GM12865 (cell line): ENCODE data around the gene MYORG.
"Not testable (repeated sequence)": the region's sequence is repeated elsewhere in the genome, so short reads cannot be mapped to it uniquely, and the experiment has no call there.

Source experiments
- DNase-seq: peaks from one replicate; pipeline ENCODE4 v3.0.0; 2010; ENCODE audit warnings: low read depth
- H3K4me3 ChIP-seq: 2 replicates; pipeline ENCODE4 v1.5.1; 2011; ENCODE audit warnings: mild to moderate bottlenecking, low read depth, low read length, control low read depth
- TF ChIP-seq, protein P1 (sequence below): IDR thresholded peaks from 2 replicates; pipeline ENCODE4 v1.5.1; 2011; ENCODE audit warnings: low read length, control low read depth, low read depth, inconsistent platforms; ENCODE audit not compliant: insufficient read depth; ENCODE audit errors: missing control alignments

The MYORG gene

GRCh38 chr9:34370335-34370969, 6.2 kb downstream of the MYORG start:
- H3K4me3 ChIP-seq = no peak overlapping the region
- no peak for DNase-seq
- TF ChIP-seq, protein P1, sequence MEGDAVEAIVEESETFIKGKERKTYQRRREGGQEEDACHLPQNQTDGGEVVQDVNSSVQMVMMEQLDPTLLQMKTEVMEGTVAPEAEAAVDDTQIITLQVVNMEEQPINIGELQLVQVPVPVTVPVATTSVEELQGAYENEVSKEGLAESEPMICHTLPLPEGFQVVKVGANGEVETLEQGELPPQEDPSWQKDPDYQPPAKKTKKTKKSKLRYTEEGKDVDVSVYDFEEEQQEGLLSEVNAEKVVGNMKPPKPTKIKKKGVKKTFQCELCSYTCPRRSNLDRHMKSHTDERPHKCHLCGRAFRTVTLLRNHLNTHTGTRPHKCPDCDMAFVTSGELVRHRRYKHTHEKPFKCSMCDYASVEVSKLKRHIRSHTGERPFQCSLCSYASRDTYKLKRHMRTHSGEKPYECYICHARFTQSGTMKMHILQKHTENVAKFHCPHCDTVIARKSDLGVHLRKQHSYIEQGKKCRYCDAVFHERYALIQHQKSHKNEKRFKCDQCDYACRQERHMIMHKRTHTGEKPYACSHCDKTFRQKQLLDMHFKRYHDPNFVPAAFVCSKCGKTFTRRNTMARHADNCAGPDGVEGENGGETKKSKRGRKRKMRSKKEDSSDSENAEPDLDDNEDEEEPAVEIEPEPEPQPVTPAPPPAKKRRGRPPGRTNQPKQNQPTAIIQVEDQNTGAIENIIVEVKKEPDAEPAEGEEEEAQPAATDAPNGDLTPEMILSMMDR = no peak

DNA sequence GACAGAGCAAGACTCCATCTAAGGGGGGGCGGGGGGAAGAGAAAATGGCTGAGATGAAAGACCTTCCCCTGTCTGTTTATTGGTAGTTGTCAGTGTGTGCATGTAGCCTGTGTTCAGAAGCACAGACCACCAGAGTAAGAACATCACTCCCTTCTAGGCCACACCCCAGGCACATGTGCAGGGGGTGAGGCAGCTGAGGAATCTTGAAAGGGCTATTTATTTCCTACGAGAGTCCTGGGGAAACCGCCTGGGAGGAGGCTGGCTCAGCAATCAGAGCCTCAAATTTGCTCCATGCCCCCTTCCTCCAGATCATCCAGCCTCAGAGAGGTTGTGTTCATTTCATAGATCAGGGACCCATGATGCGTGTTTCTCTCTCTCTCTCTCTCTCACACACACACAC, 7.1 kb downstream of the MYORG start:
- no peak overlapping the region for H3K4me3 ChIP-seq
- TF ChIP-seq, protein P1 = no peak
- no peak for DNase-seq

DNA sequence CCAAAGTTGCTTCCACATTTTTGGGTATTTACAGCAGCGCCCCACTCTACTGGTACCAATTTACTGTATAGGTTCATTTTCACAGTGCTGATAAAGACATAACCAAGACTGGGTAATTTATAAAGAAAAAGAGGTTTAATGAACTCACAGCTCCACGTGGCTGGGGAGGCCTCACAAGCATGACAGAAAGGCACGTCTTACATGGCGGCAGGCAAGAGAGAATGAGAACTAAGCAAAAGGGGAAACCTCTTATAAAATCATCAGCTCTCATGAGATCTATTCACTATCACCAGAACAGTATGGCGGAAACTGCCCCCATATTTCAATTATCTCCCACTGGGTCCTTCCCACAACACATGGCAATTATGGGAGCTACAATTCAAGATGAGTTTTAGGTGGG, 7.9 kb downstream of the MYORG start:
- DNase-seq = not testable (repeated sequence)

GRCh38 chr9:34367751-34368410, 8.8 kb downstream of the MYORG start:
- DNase-seq = not testable (repeated sequence)

More for the DNA sequence above, 7.9 kb downstream of the MYORG start:
- not testable (repeated sequence) for H3K4me3 ChIP-seq

DNA sequence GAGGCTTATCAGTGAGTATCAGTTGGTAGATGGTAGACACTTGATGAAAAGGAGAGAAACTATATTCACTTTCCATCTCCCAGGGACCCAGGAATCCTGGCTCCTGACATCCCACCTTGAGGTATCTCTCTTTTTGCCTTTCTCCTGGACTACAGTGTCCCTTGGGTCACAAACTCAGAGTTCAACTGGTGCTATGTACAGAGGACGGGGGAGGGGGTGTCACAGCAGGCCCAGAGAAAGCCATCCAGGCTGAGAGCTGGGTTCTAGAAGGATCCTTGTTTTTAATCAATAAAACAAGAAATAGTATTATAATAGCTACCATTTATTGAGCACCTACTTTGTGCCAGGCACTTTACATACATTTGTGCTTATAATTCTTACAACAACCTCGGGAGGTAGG, 10.3 kb downstream of the MYORG start:
- H3K4me3 ChIP-seq = no peak overlapping the region
- DNase-seq = no peak
- TF ChIP-seq, protein P1 = no peak

More at GRCh38 chr9:34367751-34368410, 8.8 kb downstream of the MYORG start:
- not testable (repeated sequence) for H3K4me3 ChIP-seq

- no peak overlapping the region for H3K4me3 ChIP-seq
- TF ChIP-seq, protein P1 = no peak
- DNase-seq = no peak
Observed at GRCh38 chr9:34365282-34365681, 11.4 kb downstream of the MYORG start.

DNA sequence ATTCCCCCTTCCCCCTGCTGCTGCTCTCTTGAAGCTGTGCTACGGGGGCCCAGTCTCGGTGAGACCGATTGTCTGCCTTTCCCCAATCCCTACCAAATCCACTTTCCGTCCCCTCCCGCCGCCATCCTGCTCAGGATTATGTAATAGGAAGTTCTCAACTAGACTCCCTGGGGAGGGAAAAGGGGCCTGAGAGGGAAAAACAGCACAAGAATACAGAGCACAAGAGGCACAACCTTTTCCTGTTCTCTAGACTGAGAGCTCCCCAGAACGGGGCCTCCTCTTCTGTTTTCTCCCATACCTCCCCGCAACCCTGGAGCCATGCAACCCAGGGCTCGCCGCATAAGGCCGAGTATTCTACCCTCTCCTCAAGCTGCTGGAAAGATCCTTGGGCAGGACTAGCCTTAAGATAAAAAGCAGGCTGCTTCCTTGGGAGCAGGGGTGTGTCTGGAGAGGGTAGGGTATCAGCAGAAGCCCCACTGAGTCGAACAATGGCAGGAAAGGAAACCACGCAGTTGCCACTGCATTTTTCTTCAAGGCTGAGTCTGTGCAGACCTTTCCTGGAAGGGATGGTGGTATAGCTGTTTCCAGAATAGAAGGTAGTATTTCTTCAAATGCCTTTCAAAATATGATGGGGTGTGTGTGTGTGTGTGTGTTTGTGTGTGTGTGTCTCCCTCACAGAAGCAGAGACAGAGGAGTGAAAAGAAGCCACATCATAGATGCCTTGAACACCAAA, 12.9 kb downstream of the MYORG start:
- TF ChIP-seq, protein P1 = no peak
- DNase-seq = no peak
- H3K4me3 ChIP-seq = no peak overlapping the region

DNA sequence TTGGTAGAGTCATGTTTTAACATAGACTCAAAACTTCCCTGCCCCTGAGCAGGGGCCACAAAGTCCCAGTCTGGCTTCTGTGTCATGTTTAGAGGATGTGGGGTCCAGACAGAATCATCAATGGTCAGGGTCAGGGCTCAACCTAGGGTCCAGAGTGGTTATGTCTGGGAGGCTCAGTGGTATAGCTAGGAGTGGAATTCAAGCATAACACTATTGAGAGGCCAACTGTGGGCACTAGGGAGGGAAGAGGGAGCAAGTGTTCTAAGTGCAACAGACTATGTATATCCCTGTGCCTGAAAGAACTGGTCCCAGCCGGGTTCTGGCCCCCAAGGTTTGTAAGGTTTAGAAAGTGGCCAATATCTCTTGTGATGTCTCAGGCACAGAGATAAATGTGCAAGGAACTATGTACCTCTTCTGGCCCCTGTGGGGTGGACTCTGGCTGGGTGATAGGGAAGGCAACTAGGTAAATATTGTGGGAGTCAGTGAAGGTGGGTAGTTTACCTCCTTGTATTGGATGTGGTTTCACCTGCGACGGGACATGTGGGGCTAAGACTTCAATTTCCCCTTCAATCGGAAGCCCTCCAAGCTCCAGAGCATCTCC, 14.0 kb downstream of the MYORG start:
- TF ChIP-seq, protein P1 = no peak
- no peak overlapping the region for H3K4me3 ChIP-seq

DNA sequence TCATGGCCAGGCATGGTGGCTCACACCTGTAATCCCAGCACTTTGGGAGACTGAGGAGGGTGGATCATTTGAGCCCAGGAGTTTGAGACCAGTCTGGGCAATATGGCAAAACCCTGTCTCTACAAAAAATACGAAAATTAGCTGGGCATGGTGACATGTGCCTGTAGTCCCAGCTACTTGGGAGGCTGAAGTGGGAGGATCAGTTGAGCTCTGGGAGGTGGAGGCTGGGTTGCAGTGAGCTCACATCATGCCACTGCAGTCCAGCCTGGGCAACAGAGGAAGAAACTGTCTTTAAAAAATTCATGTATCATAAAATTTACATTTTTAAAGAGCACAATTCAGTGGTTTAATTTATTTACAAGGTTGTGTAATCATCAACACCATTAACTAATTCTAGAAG, 23.7 kb downstream of the MYORG start:
- not testable (repeated sequence) for H3K4me3 ChIP-seq, DNase-seq

More for the DNA sequence above, 14.0 kb downstream of the MYORG start:
- no peak for DNase-seq

DNA sequence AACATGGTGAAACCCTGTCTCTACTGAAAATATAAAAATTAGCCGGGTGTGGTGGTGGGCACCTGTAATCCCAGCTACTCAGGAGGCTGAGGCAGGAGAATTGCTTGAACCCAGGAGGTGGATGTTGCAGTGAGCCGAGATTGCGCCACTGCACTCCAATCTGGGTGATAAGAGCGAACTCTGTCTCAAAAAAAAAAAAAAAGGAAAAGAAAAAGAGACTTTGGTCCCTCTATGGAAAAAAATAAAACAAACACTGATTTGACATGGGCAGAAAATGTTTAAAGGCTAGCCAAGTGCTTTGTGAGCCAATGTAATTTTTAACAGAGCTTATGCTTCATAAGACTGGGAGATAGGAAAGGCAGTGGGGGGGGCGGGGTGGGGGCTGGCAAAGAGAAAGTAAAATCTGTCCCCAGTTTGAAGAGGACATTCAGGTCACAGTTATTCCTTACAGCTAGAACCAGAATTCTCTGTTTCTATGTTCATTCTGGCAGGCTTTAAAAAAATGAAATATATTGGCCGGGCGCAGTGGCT, 24.5 kb downstream of the MYORG start:
- not testable (repeated sequence) for DNase-seq, H3K4me3 ChIP-seq
